H1 (cell line): ENCODE data around the gene TOP3A. TPM values are rescaled to one million over a fixed set of nuclear protein-coding genes. Genes with fewer than 3 reads are reported as not detected.
A peak's percentile ranks its signal among the peaks of the same experiment; 100 is the strongest.

Experiments
- CTCF ChIA-PET: fragments of 300-600 bp; sonication (Branson Sonifier 250); formaldehyde crosslinking; loops from one replicate; lab custom pipeline; 2021; ENCODE audit not compliant: partially characterized antibody; lab: Charles Lee
- POLR2A ChIA-PET: fragments of 300-600 bp; sonication (Branson Sonifier 250); formaldehyde crosslinking; loops from one replicate; lab custom pipeline; 2021; ENCODE audit warnings: inconsistent platforms; ENCODE audit not compliant: partially characterized antibody; lab: Charles Lee
- DNase-seq, 2 experiments: peaks; one replicate each; pipeline versions ENCODE4 v3.0.0 to v3.0.0-alpha.2; 2010 to 2022; ENCODE audit warnings: low spot score in 2 of 2, low read depth in 1 of 2, mixed read lengths in 1 of 2
- FAIRE-seq: peaks from 2 replicates; lab custom pipeline; 2011; peaks lifted over from hg19 to GRCh38; lab: Jason Lieb, UNC
- H2AFZ ChIP-seq: 2 replicates; pipeline ENCODE4 v1.8.1; 2012; ENCODE audit warnings: low read length, inconsistent platforms
- H2AK5ac ChIP-seq: 2 replicates; pipeline ENCODE4 v1.6.1; 2013; ENCODE audit warnings: low read depth, low read length
- H2BK120ac ChIP-seq: replicated peaks from 2 replicates; pipeline ENCODE3; 2013; ENCODE audit warnings: low read depth, low read length, inconsistent platforms
- H2BK12ac ChIP-seq: 2 replicates; pipeline ENCODE4 v1.6.1; 2013; ENCODE audit warnings: low read depth, low read length
- H2BK15ac ChIP-seq: 2 replicates; pipeline ENCODE4 v1.6.1; 2013; ENCODE audit warnings: low read length
- H2BK20ac ChIP-seq: 2 replicates; pipeline ENCODE4 v1.6.1; 2013; ENCODE audit warnings: low read length
- H2BK5ac ChIP-seq: 2 replicates; pipeline ENCODE4 v1.6.1; 2013; ENCODE audit warnings: low read depth, low read length
- H3K14ac ChIP-seq: 2 replicates; pipeline ENCODE4 v1.6.1; 2013; ENCODE audit warnings: inconsistent platforms; ENCODE audit not compliant: insufficient read length
- H3K18ac ChIP-seq: 2 replicates; pipeline ENCODE4 v1.6.1; 2013; ENCODE audit warnings: low read length; ENCODE audit errors: extremely low read depth
- H3K23ac ChIP-seq: 2 replicates; pipeline ENCODE4 v1.6.1; 2013; ENCODE audit warnings: inconsistent platforms; ENCODE audit not compliant: insufficient read length
- H3K23me2 ChIP-seq: 2 replicates; pipeline ENCODE4 v1.6.1; 2013; ENCODE audit warnings: low read depth, low read length
- H3K27ac ChIP-seq: 2 replicates; pipeline ENCODE4 v1.6.1; 2011; ENCODE audit warnings: low read depth, low read length, inconsistent platforms
- H3K27me3 ChIP-seq, 4 experiments: replicated peaks in 1 of 4; 1 replicate in 1 of 4; 2 replicates in 3 of 4; pipeline versions ENCODE4 v1.6.1 to v1.8.1; 2011 to 2013; ENCODE audit warnings: low read length in 3 of 4, mild to moderate bottlenecking in 3 of 4, inconsistent platforms in 2 of 4, mixed read lengths in 2 of 4, moderate library complexity in 1 of 4; ENCODE audit not compliant: control insufficient read depth in 3 of 4, insufficient read depth in 3 of 4; ENCODE audit errors: extremely low read depth in 1 of 4
- H3K36me3 ChIP-seq, 4 experiments: 2 replicates each; pipeline versions ENCODE4 v1.6.1 to v1.8.1; 2011 to 2013; ENCODE audit warnings: mild to moderate bottlenecking in 4 of 4, low read length in 3 of 4, moderate library complexity in 2 of 4, control low read depth in 1 of 4, inconsistent platforms in 1 of 4; ENCODE audit not compliant: insufficient read depth in 4 of 4, control insufficient read depth in 2 of 4
- H3K4ac ChIP-seq: replicated peaks from 2 replicates; pipeline ENCODE3; 2013; ENCODE audit warnings: low read length, low read depth, mixed read lengths, inconsistent platforms; ENCODE audit not compliant: insufficient read length
- H3K4me1 ChIP-seq, 4 experiments: replicated peaks in 1 of 4; 1 replicate in 1 of 4; 2 replicates in 3 of 4; pipeline versions ENCODE4 v1.6.1 to v1.8.1; 2011 to 2013; ENCODE audit warnings: low read length in 3 of 4, inconsistent platforms in 2 of 4, mixed read lengths in 1 of 4; ENCODE audit not compliant: insufficient read depth in 4 of 4, control insufficient read depth in 3 of 4
- H3K4me2 ChIP-seq, 2 experiments: 2 replicates each; pipeline versions ENCODE4 v1.6.1 to v1.8.1; 2011 to 2013; ENCODE audit warnings: low read depth in 2 of 2, low read length in 2 of 2, control low read depth in 1 of 2, inconsistent platforms in 1 of 2, mild to moderate bottlenecking in 1 of 2; ENCODE audit not compliant: insufficient read depth in 1 of 2
- H3K4me3 ChIP-seq, 4 experiments: fragments of 200-600, 300-600 bp in 1 of 4; sonication (generic), shearing (Covaris generic), sonication (Bioruptor Twin) in 1 of 4; 2 replicates each; pipeline versions ENCODE4 v1.5.1 to v1.8.1; 2011 to 2016; ENCODE audit warnings: low read length in 4 of 4, low read depth in 3 of 4, control low read depth in 2 of 4, inconsistent platforms in 2 of 4, mild to moderate bottlenecking in 2 of 4, mixed read lengths in 1 of 4, moderate library complexity in 1 of 4; ENCODE audit not compliant: insufficient read depth in 2 of 4; ENCODE audit errors: extremely low read depth in 1 of 4
- H3K56ac ChIP-seq: replicated peaks from 2 replicates; pipeline ENCODE3; 2013; ENCODE audit warnings: low read depth, mild to moderate bottlenecking, mixed read lengths, low read length, inconsistent platforms; ENCODE audit not compliant: insufficient read length
- H3K79me1 ChIP-seq: 2 replicates; pipeline ENCODE4 v1.6.1; 2013; ENCODE audit warnings: low read depth, low read length, control low read depth
- H3K79me2 ChIP-seq, 2 experiments: 2 replicates each; pipeline versions ENCODE4 v1.6.1 to v1.8.1; 2012 to 2013; ENCODE audit warnings: low read length in 2 of 2, mild to moderate bottlenecking in 2 of 2, inconsistent platforms in 1 of 2; ENCODE audit not compliant: insufficient read depth in 2 of 2, control insufficient read depth in 1 of 2
- H3K9ac ChIP-seq, 4 experiments: replicated peaks in 1 of 4; 1 replicate in 1 of 4; 2 replicates in 3 of 4; pipeline versions ENCODE4 v1.6.1 to v1.8.1; 2011 to 2013; ENCODE audit warnings: low read depth in 3 of 4, low read length in 3 of 4, control low read depth in 2 of 4, mild to moderate bottlenecking in 2 of 4, moderate library complexity in 2 of 4, inconsistent platforms in 1 of 4; ENCODE audit errors: extremely low read depth in 1 of 4
- H3K9me3 ChIP-seq, 2 experiments: 2 replicates each; pipeline versions ENCODE4 v1.6.1 to v1.8.1; 2012 to 2013; ENCODE audit warnings: mild to moderate bottlenecking in 2 of 2, moderate library complexity in 2 of 2, control low read depth in 1 of 2, inconsistent platforms in 1 of 2, low read depth in 1 of 2, low read length in 1 of 2, mixed read lengths in 1 of 2; ENCODE audit not compliant: insufficient read depth in 2 of 2
- H4K20me1 ChIP-seq, 2 experiments: replicated peaks in 1 of 2; 2 replicates each; pipeline versions ENCODE3 to v1.8.1; 2011 to 2013; ENCODE audit warnings: inconsistent platforms in 2 of 2, low read length in 2 of 2, mild to moderate bottlenecking in 1 of 2; ENCODE audit not compliant: insufficient read depth in 2 of 2, control insufficient read depth in 1 of 2
- H4K5ac ChIP-seq: 2 replicates; pipeline ENCODE4 v1.6.1; 2013; ENCODE audit warnings: low read length, low read depth, mixed read lengths, inconsistent platforms; ENCODE audit not compliant: insufficient read length
- H4K8ac ChIP-seq: 2 replicates; pipeline ENCODE4 v1.8.0; 2013; ENCODE audit warnings: mild to moderate bottlenecking, moderate library complexity, low read length, inconsistent platforms; ENCODE audit not compliant: insufficient read depth; ENCODE audit errors: extremely low read depth
- H4K91ac ChIP-seq: replicated peaks from 2 replicates; pipeline ENCODE3; 2013; ENCODE audit warnings: low read length, mixed read lengths, inconsistent platforms; ENCODE audit not compliant: insufficient read length
- KDM4A ChIP-seq: IDR thresholded peaks from one replicate; pipeline ENCODE4 v1.7.1; 2012; ENCODE audit warnings: low read depth, mild to moderate bottlenecking, moderate library complexity, low read length, inconsistent platforms; ENCODE audit not compliant: severe bottlenecking
- SUZ12 ChIP-seq: fragments of 200-600 bp; sonication (generic); IDR thresholded peaks from 2 replicates; pipeline ENCODE4 v1.6.1; 2012; ENCODE audit warnings: mild to moderate bottlenecking, inconsistent platforms, low read length, moderate library complexity, mixed read lengths
- WGBS, 2 experiments: shearing (Covaris generic) in 1 of 2; methylation state at CpG; one replicate each; pipeline versions ENCODE4 v1.1.6 to v1.1.7; 2013 to 2015; ENCODE audit warnings: low lambda C conversion rate in 2 of 2, mixed read lengths in 2 of 2, inconsistent platforms in 1 of 2, low coverage in 1 of 2, missing lambda C conversion rate in 1 of 2; ENCODE audit not compliant: insufficient replicate concordance in 2 of 2, insufficient coverage in 1 of 2, insufficient read length in 1 of 2; ENCODE audit errors: extremely low coverage in 1 of 2, missing lambda C conversion rate in 1 of 2; 5-methylcytosine and 5-hydroxymethylcytosine counted together
- polyA plus RNA-seq, 7 experiments: library from polyadenylated mRNA; depleted of rRNA in 3 of 7; stranded (reverse) in 5 of 7; unstranded in 2 of 7; fragments of >200 nt in 5 of 7; fragments of 200-250 nt in 2 of 7; gene quantifications; 1 replicate in 5 of 7; 2 replicates in 1 of 7; 4 replicates in 1 of 7; pipeline versions ENCODE4 v1.2.1 to v1.2.3, GENCODE V29; 2011 to 2013; ENCODE audit warnings: missing spikeins in 2 of 7, mixed read lengths in 2 of 7
- total RNA-seq: library from RNA; stranded (reverse); fragmentation: NEBNext Ultra II Directional; extraction: Animal tissue kit (Norgen Biotek cat#: 25700); gene quantifications from 2 replicates; pipeline ENCODE4 v1.2.1, GENCODE V29; 2021

The TOP3A gene
- total and polyA plus RNA-seq, 2 of the 8 experiments (the other 6 are each of a cell fraction or from before 2014, with no cell fraction given): 23.4 to 54.3 TPM

- TF ChIP-seq SUZ12 (no peak), KDM4A (peak; percentile 10)
- H2BK20ac ChIP-seq: no peak overlapping the region
- H3K36me3 ChIP-seq: peaks cover 31 to 62% (median 53%) of the 10 kb centered on the region in 4 experiments
- H3K23ac ChIP-seq: no peak overlapping the region
- no peak overlapping the region for H3K14ac ChIP-seq
- no peak overlapping the region for H2AFZ ChIP-seq
- DNase-seq: no peak
- no peak overlapping the region for H2BK120ac ChIP-seq
- no peak overlapping the region for H2AK5ac ChIP-seq
- no peak overlapping the region for H3K18ac ChIP-seq
- H3K27ac ChIP-seq: no peak overlapping the region
- no peak overlapping the region for H2BK15ac ChIP-seq
- H3K9me3 ChIP-seq: no peaks in the 10 kb centered on the region
- peak overlapping the region in 1 of 4 experiments; percentile 63; a peak in 1 of 8 replicates for H3K4me3 ChIP-seq
- no peak overlapping the region for H4K91ac ChIP-seq
- peak overlapping the region; percentile 93 to 98; a peak in 3 of 4 replicates for H3K4me2 ChIP-seq
- no peak overlapping the region for H3K4ac ChIP-seq
- WGBS, 2 experiments: 92% methylated on average over 27 of the region's 30 CpGs; no CpG with 5 or more reads in 1 of the 2 experiments
- FAIRE-seq: no peak
- no peak overlapping the region for H4K5ac ChIP-seq
- ChIA-PET CTCF (interaction anchor here (0.6 to 4.0 kb wide), 23 partner anchors 9 to 775 kb away, joined by 3 to 30 read pairs (median 4); partner anchors contain the start of genes MIEF2, SMCR8 and TOP3A), POLR2A (interaction anchor here (0.7 to 13.9 kb wide), 22 partner anchors 12 to 89 kb away, joined by 3 to 171 read pairs (median 4); partner anchors contain the start of genes ALKBH5, FLII, LLGL1 and MIEF2)
- no peak overlapping the region for H3K56ac ChIP-seq
- no peaks in the 10 kb centered on the region for H3K27me3 ChIP-seq
- no peaks in the 10 kb centered on the region for H3K79me2 ChIP-seq
- no peak overlapping the region for H2BK12ac ChIP-seq
- no peak overlapping the region; the same call in 1 of the 2 replicates for H2BK5ac ChIP-seq
- peaks cover 9 to 16% of the 10 kb centered on the region in 2 experiments for H4K20me1 ChIP-seq
- peaks cover 0 to 16% (median 9%) of the 10 kb centered on the region in 4 experiments; a peak in 6 of 7 replicates for H3K4me1 ChIP-seq
- no peaks in the 10 kb centered on the region; the same call in 1 of the 2 replicates for H3K79me1 ChIP-seq
- H3K23me2 ChIP-seq: peaks cover 5% of the 10 kb centered on the region
- H3K9ac ChIP-seq: no peak overlapping the region
- H4K8ac ChIP-seq: no peak overlapping the region; the same call in 1 of the 2 replicates
These were observed 67.2 kb downstream of the TOP3A start for GRCh38 chr17:18247613-18248001.
